Ascending aorta (tissue), 2 donors: ENCODE data around the gene SYCN. TPM values are rescaled to one million over a fixed set of nuclear protein-coding genes. Genes with fewer than 3 reads are reported as not detected.
"Not testable (repeated sequence)": the region's sequence is repeated elsewhere in the genome, so short reads cannot be mapped to it uniquely, and the experiment has no call there.

Source experiments
- DNase-seq, 2 donors: peaks; one replicate each; pipeline ENCODE4 v3.0.0-alpha.2; 2019; ENCODE audit warnings: low spot score in 2 of 2
- H3K27ac ChIP-seq, 2 donors: fragments of 200-600 bp; sonication (generic); one replicate each; pipeline ENCODE4 v1.5.1; 2016 to 2017; ENCODE audit warnings: mild to moderate bottlenecking in 1 of 2
- H3K27me3 ChIP-seq: fragments of 200-600 bp; sonication (generic); one replicate; pipeline ENCODE4 v1.5.1; 2017
- H3K36me3 ChIP-seq, 2 donors: fragments of 200-600 bp; sonication (generic); one replicate each; pipeline ENCODE4 v1.5.1; 2016
- H3K4me1 ChIP-seq, 2 donors: fragments of 200-600 bp; sonication (generic); one replicate each; pipeline ENCODE4 v1.5.1; 2016 to 2017; ENCODE audit warnings: mild to moderate bottlenecking in 1 of 2
- H3K4me3 ChIP-seq, 2 donors: fragments of 200-600 bp; sonication (generic); one replicate each; pipeline ENCODE4 v1.5.1; 2016 to 2017; ENCODE audit warnings: mild to moderate bottlenecking in 1 of 2
- H3K9me3 ChIP-seq, 2 donors: fragments of 200-600 bp; sonication (generic); one replicate each; pipeline ENCODE4 v1.5.1; 2016
- intact Hi-C: fragments of 100-400 bp; cut with DNase I; formaldehyde crosslinking; loops from one replicate; pipeline ENCODE4 v1.15.1; 2023
- total RNA-seq: library from RNA; depleted of rRNA; stranded (reverse); fragments of >200 nt; gene quantifications from one replicate; pipeline ENCODE4 v1.1.0, GENCODE V29; 2016
- TF ChIP-seq, protein P1 (sequence below), 3 experiments: fragments of 200-600 bp in 2 of 3; fragments of 450-650 bp in 1 of 3; sonication (generic) in 2 of 3; IDR thresholded peaks; one replicate each; pipeline ENCODE4 v1.5.1; 2016 to 2019; ENCODE audit warnings: antibody characterized with exemption in 3 of 3, mild to moderate bottlenecking in 1 of 3, moderate library complexity in 1 of 3

SYCN gene
- total RNA-seq, 1 donor from 2014 or later = not detected

DNA sequence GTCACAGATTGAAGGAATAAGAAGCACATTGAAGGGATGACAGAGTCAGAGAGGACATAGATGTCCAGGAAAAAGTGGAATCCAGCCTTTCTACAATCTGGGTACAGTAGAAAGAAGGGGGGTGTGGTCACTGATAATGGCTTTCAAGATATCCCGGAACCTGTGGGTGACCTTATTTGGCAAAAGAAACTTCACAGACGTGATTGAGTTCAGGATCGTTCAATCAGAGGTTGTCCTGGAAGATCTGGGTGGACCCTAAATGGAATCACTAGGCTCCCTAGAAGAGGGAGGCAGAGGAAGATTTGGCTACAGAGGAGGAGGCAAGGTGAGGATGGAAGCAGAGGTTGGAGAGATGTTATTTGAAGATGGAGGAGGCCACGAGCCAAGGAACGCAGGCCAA, 13.0 kb upstream of the SYCN start:
- no peaks in the 10 kb centered on the region for H3K36me3 ChIP-seq
- no peak for DNase-seq
- intact Hi-C loops = no loop called here
- H3K9me3 ChIP-seq = peaks cover 0 to 4% of the 10 kb centered on the region in 2 donors
- H3K4me1 ChIP-seq = no peaks in the 10 kb centered on the region
- H3K27me3 ChIP-seq = no peaks in the 10 kb centered on the region
- no peak overlapping the region for H3K4me3 ChIP-seq
- no peak overlapping the region for H3K27ac ChIP-seq
- TF ChIP-seq, protein P1, sequence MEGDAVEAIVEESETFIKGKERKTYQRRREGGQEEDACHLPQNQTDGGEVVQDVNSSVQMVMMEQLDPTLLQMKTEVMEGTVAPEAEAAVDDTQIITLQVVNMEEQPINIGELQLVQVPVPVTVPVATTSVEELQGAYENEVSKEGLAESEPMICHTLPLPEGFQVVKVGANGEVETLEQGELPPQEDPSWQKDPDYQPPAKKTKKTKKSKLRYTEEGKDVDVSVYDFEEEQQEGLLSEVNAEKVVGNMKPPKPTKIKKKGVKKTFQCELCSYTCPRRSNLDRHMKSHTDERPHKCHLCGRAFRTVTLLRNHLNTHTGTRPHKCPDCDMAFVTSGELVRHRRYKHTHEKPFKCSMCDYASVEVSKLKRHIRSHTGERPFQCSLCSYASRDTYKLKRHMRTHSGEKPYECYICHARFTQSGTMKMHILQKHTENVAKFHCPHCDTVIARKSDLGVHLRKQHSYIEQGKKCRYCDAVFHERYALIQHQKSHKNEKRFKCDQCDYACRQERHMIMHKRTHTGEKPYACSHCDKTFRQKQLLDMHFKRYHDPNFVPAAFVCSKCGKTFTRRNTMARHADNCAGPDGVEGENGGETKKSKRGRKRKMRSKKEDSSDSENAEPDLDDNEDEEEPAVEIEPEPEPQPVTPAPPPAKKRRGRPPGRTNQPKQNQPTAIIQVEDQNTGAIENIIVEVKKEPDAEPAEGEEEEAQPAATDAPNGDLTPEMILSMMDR (IDR thresholded peaks at IDR 0.05) = no peak

DNA sequence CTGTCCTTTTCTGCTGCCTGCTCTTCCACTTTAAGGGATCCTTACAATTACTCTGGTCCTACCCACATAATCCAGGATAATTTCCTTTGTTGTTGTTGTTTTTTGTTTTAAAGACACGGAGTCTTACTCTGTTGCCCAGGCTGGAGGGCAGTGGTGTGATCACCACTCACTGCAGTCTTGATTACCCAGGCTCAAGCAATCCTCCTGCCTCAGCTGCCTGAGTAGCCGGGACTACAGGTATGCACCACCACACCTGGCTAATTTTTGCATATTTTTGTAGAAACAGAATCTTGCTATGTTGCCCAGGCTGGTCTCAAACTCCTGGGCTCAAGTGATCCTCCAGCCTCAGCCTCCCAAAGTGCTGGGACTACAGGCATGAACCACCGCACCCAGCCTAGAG, 11.3 kb upstream of the SYCN start:
- H3K27me3 ChIP-seq, DNase-seq, H3K36me3 ChIP-seq, H3K4me3 ChIP-seq, H3K27ac ChIP-seq, H3K4me1 ChIP-seq, intact Hi-C loops, H3K9me3 ChIP-seq: not testable (repeated sequence)

DNA sequence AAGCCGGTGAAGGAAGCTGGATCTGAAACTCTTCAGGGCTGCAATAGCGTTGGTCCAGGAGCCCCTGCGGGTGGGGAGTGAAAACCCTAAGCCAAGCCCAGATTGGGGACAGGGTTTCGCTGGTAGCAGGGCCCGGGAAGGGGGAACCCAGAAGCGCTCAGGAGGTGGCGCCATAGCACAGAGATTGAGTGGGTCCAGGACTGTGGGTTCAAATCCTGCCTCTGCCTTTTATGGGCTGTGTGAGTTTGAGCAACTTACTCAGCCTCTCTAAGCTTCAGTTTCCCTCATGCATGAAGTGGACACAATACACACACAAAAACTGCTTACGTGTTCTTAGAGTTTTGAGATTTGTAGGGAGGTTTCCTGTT, 8.3 kb upstream of the SYCN start:
- Histone ChIP-seq H3K4me1 (no peaks in the 10 kb centered on the region), H3K36me3 (no peaks in the 10 kb centered on the region), H3K27ac (no peak overlapping the region), H3K9me3 (peaks cover 0 to 4% of the 10 kb centered on the region in 2 donors), H3K27me3 (no peaks in the 10 kb centered on the region), H3K4me3 (no peak overlapping the region)
- TF ChIP-seq, protein P1 (IDR thresholded peaks at IDR 0.05) = peak in 1 of 3 experiments; percentile 6
- intact Hi-C loops = no loop called here
- no peak for DNase-seq

DNA sequence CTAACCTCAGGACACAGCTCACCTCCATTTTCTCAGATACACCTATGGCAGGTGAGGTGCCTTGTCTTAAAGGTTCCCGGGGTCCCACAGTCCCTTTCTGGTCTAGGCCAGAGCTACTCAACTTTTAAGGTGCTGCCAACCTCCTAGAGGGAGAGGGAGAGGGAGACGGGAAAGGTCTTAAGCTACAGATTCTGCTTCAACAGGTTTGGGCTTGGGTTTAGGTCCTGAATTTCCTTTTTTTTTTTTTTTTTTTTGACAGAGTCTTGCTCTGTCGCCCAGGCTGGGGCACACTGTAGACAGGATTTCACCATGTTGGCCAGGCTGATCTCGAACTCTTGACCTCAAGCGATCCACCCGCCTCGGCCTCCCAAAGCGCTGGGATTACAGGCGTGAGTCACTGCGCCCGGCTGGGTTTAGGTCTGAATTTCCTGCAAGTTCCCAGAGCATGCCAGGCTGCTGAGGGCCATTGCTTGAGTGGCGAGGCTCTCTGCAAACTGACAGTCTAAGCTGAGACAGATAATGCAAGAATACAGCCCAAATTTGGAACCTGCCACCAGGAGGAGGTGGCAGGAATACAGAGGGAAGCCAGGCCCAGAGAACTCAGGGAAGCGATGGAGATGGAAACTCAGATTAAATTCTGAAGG, 7.8 kb upstream of the SYCN start:
- intact Hi-C loops = no loop called here
- no peaks in the 10 kb centered on the region for H3K36me3 ChIP-seq
- H3K9me3 ChIP-seq = peaks cover 0 to 4% of the 10 kb centered on the region in 2 donors
- no peaks in the 10 kb centered on the region for H3K27me3 ChIP-seq
- no peak for DNase-seq
- H3K4me3 ChIP-seq = no peak overlapping the region
- no peak overlapping the region for H3K27ac ChIP-seq
- no peaks in the 10 kb centered on the region for H3K4me1 ChIP-seq
- TF ChIP-seq, protein P1 (IDR thresholded peaks at IDR 0.05) = no peak

DNA sequence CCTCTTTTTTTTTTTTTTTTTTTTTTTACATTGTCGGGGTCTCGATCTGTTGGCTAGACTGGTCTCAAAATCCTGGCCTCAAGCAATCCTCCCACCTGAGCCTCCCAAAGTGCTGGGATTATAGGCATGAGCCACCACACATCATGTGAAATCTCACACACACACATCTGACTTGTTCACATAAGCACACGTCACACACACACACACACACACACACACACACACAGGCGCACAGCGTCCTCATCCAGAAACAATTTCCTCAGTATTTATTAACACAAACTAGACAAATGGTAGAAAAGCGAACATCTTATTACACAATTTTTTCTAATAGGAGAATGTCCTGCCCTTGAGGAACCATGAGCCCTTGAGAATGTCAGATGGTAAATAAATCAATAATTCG, 5.1 kb upstream of the SYCN start:
- no peak overlapping the region for H3K27ac ChIP-seq
- H3K27me3 ChIP-seq = no peaks in the 10 kb centered on the region
- intact Hi-C loops = no loop called here
- DNase-seq = no peak
- H3K4me1 ChIP-seq = no peaks in the 10 kb centered on the region
- TF ChIP-seq, protein P1 (IDR thresholded peaks at IDR 0.05) = no peak
- no peaks in the 10 kb centered on the region for H3K36me3 ChIP-seq
- H3K9me3 ChIP-seq = no peaks in the 10 kb centered on the region
- H3K4me3 ChIP-seq = no peak overlapping the region

DNA sequence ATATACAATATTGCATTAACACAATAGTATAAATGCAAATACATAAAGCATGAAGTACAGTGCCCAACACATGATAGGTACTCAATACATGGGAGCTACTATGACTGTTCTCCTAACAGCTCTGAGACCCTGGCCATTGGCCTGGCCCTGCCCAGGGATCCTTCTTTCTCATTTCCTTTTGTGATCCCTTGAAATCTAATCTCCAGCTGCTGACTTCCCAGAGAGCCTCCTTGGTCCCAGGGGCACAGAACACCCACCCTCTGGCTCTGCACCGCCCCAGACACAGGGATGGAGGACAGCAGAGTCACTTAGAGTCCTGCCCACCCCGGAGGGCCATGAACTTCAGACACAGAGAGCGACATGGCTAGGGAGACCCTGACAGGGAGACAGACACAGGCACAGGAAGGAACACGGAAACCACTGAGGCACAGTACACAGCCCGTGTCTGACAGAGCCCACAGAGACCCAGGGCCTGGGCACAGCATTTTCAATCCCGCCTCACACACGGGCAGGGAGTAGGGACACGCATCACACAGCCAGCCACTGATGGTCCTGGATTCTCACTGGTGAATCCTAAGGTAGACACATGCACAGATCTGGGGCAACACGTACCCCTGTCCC, 4.2 kb upstream of the SYCN start:
- Histone ChIP-seq H3K27ac (no peak overlapping the region), H3K36me3 (no peaks in the 10 kb centered on the region), H3K27me3 (peaks cover 8% of the 10 kb centered on the region), H3K4me3 (no peak overlapping the region), H3K9me3 (no peaks in the 10 kb centered on the region), H3K4me1 (no peaks in the 10 kb centered on the region)
- no peak for DNase-seq
- intact Hi-C loops = no loop called here
- TF ChIP-seq, protein P1 (IDR thresholded peaks at IDR 0.05) = no peak
